ENCODE data around the gene ITLN1.
"Not testable (repeated sequence)": the region's sequence is repeated elsewhere in the genome, so short reads cannot be mapped to it uniquely, and the experiment has no call there.

ITLN1 gene

DNA sequence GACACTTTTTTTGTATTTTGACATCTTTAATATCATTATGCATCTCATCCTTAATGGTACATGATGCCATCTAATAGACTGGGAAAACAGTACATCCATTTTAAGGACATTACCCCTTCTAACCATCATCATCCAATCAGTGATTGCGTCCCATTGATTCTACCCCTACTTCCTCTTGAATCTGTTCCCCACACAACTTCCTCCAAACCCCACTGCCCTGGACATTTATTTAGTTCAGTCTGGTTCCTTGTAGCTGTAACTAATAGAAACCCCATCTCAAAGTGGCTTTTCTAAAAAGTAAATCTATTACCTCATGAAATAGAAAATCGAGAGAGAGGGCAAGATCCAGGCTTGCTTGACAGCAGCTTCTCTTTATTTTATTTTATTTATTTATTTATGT lies 2.1 kb upstream of the ITLN1 start:
- H3K27me3 ChIP-seq (ENCODE audit: insufficient read depth, low read depth, severe bottlenecking) = peaks cover 95% of the 10 kb centered on the region
- TF ChIP-seq CTCF (IDR thresholded peaks at IDR 0.05; ENCODE audit: low read depth, low read length) = no peak
- H3K4me3 ChIP-seq (ENCODE audit: low read depth, low read length) = no peak overlapping the region
- no peak overlapping the region for H3K27ac ChIP-seq
- no peaks in the 10 kb centered on the region for H3K36me3 ChIP-seq
- H3K9me3 ChIP-seq (ENCODE audit: severe bottlenecking) = peaks cover 11% of the 10 kb centered on the region
- no peak for DNase-seq

DNA sequence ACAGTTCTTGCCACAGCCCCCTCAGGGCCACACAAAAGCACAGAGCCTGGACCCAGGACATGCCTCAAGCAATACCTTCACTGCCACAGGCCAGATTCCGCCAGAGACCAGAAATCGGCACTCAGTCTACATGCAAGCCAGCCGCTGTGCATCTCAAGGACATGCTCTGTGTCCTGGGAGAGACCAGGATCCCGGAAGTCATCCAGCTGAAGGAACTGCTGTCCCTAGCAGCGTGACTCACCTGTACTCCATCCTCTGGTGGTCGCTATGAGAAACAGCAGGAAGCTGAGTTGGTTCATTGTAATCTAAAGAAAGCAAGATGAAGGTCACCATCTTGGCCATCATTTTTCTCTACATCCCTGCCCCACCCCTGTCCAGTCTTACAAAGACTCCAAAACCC lies 401 bp downstream of the ITLN1 start:
- DNase-seq = no peak
- peak; percentile 52 for TF ChIP-seq CTCF (IDR thresholded peaks at IDR 0.05; ENCODE audit: low read depth, low read length)
- no peak overlapping the region for H3K27ac ChIP-seq
- peaks cover 93% of the 10 kb centered on the region for H3K27me3 ChIP-seq (ENCODE audit: insufficient read depth, low read depth, severe bottlenecking)
- H3K4me3 ChIP-seq (ENCODE audit: low read depth, low read length) = no peak overlapping the region
- peaks cover 2% of the 10 kb centered on the region for H3K9me3 ChIP-seq (ENCODE audit: severe bottlenecking)
- H3K36me3 ChIP-seq = no peaks in the 10 kb centered on the region

- DNase-seq = no peak
- TF ChIP-seq CTCF (IDR thresholded peaks at IDR 0.05; ENCODE audit: low read depth, low read length) = no peak
- Histone ChIP-seq H3K27me3 (ENCODE audit: insufficient read depth, low read depth, severe bottlenecking) (peaks cover 95% of the 10 kb centered on the region), H3K36me3 (no peaks in the 10 kb centered on the region), H3K27ac (no peak overlapping the region), H3K9me3 (ENCODE audit: severe bottlenecking) (peaks cover 2% of the 10 kb centered on the region), H3K4me3 (ENCODE audit: low read depth, low read length) (no peak overlapping the region)
Measured at GRCh38 chr1:160883581-160884513, 1.1 kb downstream of the ITLN1 start.

GRCh38 chr1:160882582-160882981 lies 2.4 kb downstream of the ITLN1 start:
- peaks cover 2% of the 10 kb centered on the region for H3K9me3 ChIP-seq (ENCODE audit: severe bottlenecking)
- H3K36me3 ChIP-seq = no peaks in the 10 kb centered on the region
- no peak overlapping the region for H3K27ac ChIP-seq
- peaks cover 96% of the 10 kb centered on the region for H3K27me3 ChIP-seq (ENCODE audit: insufficient read depth, low read depth, severe bottlenecking)
- H3K4me3 ChIP-seq (ENCODE audit: low read depth, low read length) = no peak overlapping the region
- TF ChIP-seq CTCF (IDR thresholded peaks at IDR 0.05; ENCODE audit: low read depth, low read length) = no peak
- no peak for DNase-seq

GRCh38 chr1:160881264-160881663 lies 3.7 kb downstream of the ITLN1 start:
- DNase-seq; H3K9me3 ChIP-seq (ENCODE audit: severe bottlenecking); H3K4me3 ChIP-seq (ENCODE audit: low read depth, low read length); H3K27ac ChIP-seq; H3K36me3 ChIP-seq: not testable (repeated sequence)
- H3K27me3 ChIP-seq (ENCODE audit: insufficient read depth, low read depth, severe bottlenecking) = peaks cover 98% of the 10 kb centered on the region

DNA sequence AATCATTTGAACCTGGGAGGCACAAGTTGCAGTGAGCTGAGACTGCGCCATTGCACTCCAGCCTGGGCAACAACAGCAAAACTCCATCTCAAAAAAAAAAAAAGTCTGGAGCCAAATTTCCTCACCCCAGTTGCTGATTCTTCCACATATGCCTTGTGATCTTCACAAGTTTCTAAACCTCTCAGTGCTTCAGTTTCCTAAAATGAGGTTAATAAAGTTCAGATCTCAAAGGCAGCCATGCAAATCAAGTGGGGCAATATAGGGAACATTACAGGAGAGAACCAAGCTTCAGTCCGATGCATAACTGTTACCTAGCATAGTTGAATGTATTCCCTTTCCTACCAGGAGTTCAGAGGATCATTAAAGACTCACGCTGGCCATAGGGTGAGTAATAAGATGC lies 4.8 kb downstream of the ITLN1 start:
- Histone ChIP-seq H3K27ac (no peak overlapping the region), H3K36me3 (no peaks in the 10 kb centered on the region), H3K9me3 (ENCODE audit: severe bottlenecking) (no peaks in the 10 kb centered on the region), H3K4me3 (ENCODE audit: low read depth, low read length) (no peak overlapping the region), H3K27me3 (ENCODE audit: insufficient read depth, low read depth, severe bottlenecking) (peaks cover 98% of the 10 kb centered on the region)
- TF ChIP-seq CTCF (IDR thresholded peaks at IDR 0.05; ENCODE audit: low read depth, low read length) = no peak
- no peak for DNase-seq

All from WERI-Rb-1 (cell line).